WTC11 (cell line): ENCODE results near the gene HECTD3. TPM values are rescaled to one million over a fixed set of nuclear protein-coding genes. Genes with fewer than 3 reads are reported as not detected.

Source experiments
- ATAC-seq: fragments of 200-7000 bp; cut with Tn5 transposase; 2 replicates; pipeline ENCODE4 v1.10.0; 2021; ENCODE audit warnings: mild to moderate bottlenecking, moderate library complexity
- CTCF ChIA-PET: fragments of 300-600 bp; sonication (Branson Sonifier 250); formaldehyde crosslinking; loops from one replicate; lab custom pipeline; 2021; ENCODE audit warnings: antibody characterized with exemption; lab: Charles Lee
- POLR2A ChIA-PET: fragments of 350-600 bp; sonication (Branson Sonifier 250); formaldehyde crosslinking; loops from one replicate; lab custom pipeline; 2021; ENCODE audit warnings: antibody characterized with exemption; lab: Charles Lee
- DNase-seq: peaks from one replicate; pipeline ENCODE4 v3.0.0; 2021; ENCODE audit warnings: low spot score
- H3K27ac Mint-ChIP-seq: 2 replicates; pipeline ENCODE4 v1.8.0; 2021; ENCODE audit warnings: mixed read lengths
- H3K27me3 Mint-ChIP-seq: 2 replicates; pipeline ENCODE4 v1.8.0; 2021; ENCODE audit warnings: low read depth, mild to moderate bottlenecking, moderate library complexity, mixed read lengths
- H3K36me3 Mint-ChIP-seq: 2 replicates; pipeline ENCODE4 v1.8.0; 2021; ENCODE audit warnings: mixed read lengths
- H3K4me1 Mint-ChIP-seq: 2 replicates; pipeline ENCODE4 v1.8.0; 2022; ENCODE audit warnings: mixed read lengths
- H3K4me3 Mint-ChIP-seq: 2 replicates; pipeline ENCODE4 v1.8.0; 2021; ENCODE audit warnings: mild to moderate bottlenecking, moderate library complexity, mixed read lengths
- H3K9me3 Mint-ChIP-seq: 2 replicates; pipeline ENCODE4 v1.8.0; 2021; ENCODE audit warnings: mixed read lengths
- CREB1 ChIP-seq: sonication (generic); formaldehyde crosslinking; IDR thresholded peaks from 2 replicates; pipeline ENCODE4 v1.8.0; 2023; ENCODE audit warnings: mild to moderate bottlenecking, missing genetic modification reagents
- CTCF ChIP-seq: fragments of 200-600 bp; IDR thresholded peaks from 2 replicates; pipeline ENCODE4 v1.8.0; 2022; ENCODE audit warnings: antibody characterized with exemption
- E2F1 ChIP-seq: sonication (generic); formaldehyde crosslinking; IDR thresholded peaks from 2 replicates; pipeline ENCODE4 v1.8.0; 2022; ENCODE audit warnings: mild to moderate bottlenecking, missing genetic modification reagents
- E2F5 ChIP-seq: sonication (generic); formaldehyde crosslinking; IDR thresholded peaks from 2 replicates; pipeline ENCODE4 v1.8.1; 2022; ENCODE audit warnings: mild to moderate bottlenecking, moderate library complexity, missing genetic modification reagents
- EMX1 ChIP-seq: fragments of 250-450 bp; sonication (Bioruptor Pico); IDR thresholded peaks from 2 replicates; pipeline ENCODE4 v1.8.0; 2021; ENCODE audit warnings: mild to moderate bottlenecking
- GRHL2 ChIP-seq: fragments of 250-450 bp; sonication (Bioruptor Pico); IDR thresholded peaks from 2 replicates; pipeline ENCODE4 v1.8.0; 2022; ENCODE audit warnings: mild to moderate bottlenecking, moderate library complexity; ENCODE audit not compliant: insufficient replicate concordance, severe bottlenecking
- JUN ChIP-seq: sonication (generic); formaldehyde crosslinking; IDR thresholded peaks from 2 replicates; pipeline ENCODE4 v1.8.0; 2023; ENCODE audit warnings: mild to moderate bottlenecking, missing genetic modification reagents
- MYBL2 ChIP-seq: sonication (generic); formaldehyde crosslinking; IDR thresholded peaks from 2 replicates; pipeline ENCODE4 v1.8.1; 2023; ENCODE audit warnings: mild to moderate bottlenecking, moderate library complexity, missing genetic modification reagents
- NFYB ChIP-seq: sonication (generic); formaldehyde crosslinking; conservative IDR thresholded peaks from 2 replicates; pipeline ENCODE4 v1.8.0; 2022; ENCODE audit warnings: low read depth, missing genetic modification reagents
- OVOL2 ChIP-seq: fragments of 250-450 bp; sonication (Bioruptor Pico); IDR thresholded peaks from 2 replicates; pipeline ENCODE4 v1.9.0; 2021; ENCODE audit warnings: mild to moderate bottlenecking, borderline replicate concordance
- TCF7 ChIP-seq: sonication (generic); formaldehyde crosslinking; IDR thresholded peaks from 2 replicates; pipeline ENCODE4 v1.8.0; 2022; ENCODE audit warnings: mild to moderate bottlenecking, low read depth, missing genetic modification reagents, moderate library complexity
- TEAD4 ChIP-seq: sonication (generic); formaldehyde crosslinking; IDR thresholded peaks from 2 replicates; pipeline ENCODE4 v1.8.0; 2022; ENCODE audit warnings: mild to moderate bottlenecking, missing genetic modification reagents
- USF2 ChIP-seq: sonication (generic); formaldehyde crosslinking; IDR thresholded peaks from 2 replicates; pipeline ENCODE4 v1.8.1; 2023; ENCODE audit warnings: mild to moderate bottlenecking, missing genetic modification reagents, moderate library complexity
- ZBTB21 ChIP-seq: sonication (generic); formaldehyde crosslinking; IDR thresholded peaks from 2 replicates; pipeline ENCODE4 v1.8.1; 2023; ENCODE audit warnings: mild to moderate bottlenecking, missing genetic modification reagents, borderline replicate concordance
- ZNF416 ChIP-seq: fragments of 250-450 bp; sonication (Bioruptor Pico); IDR thresholded peaks from 2 replicates; pipeline ENCODE4 v1.9.0; 2021; ENCODE audit warnings: mild to moderate bottlenecking, inconsistent platforms
- ZNF425 ChIP-seq: fragments of 250-450 bp; sonication (Bioruptor Pico); conservative IDR thresholded peaks from 2 replicates; pipeline ENCODE4 v1.9.0; 2021; ENCODE audit warnings: mild to moderate bottlenecking
- ZNF671 ChIP-seq: fragments of 250-450 bp; sonication (Bioruptor Pico); IDR thresholded peaks from 2 replicates; pipeline ENCODE4 v1.8.0; 2021; ENCODE audit warnings: mild to moderate bottlenecking
- total RNA-seq: library from RNA; stranded (reverse); gene quantifications from 3 replicates; pipeline ENCODE4 v1.2.3, GENCODE V29; 2021
- TF ChIP-seq, protein P1 (sequence below): sonication (generic); formaldehyde crosslinking; IDR thresholded peaks from 2 replicates; pipeline ENCODE4 v1.8.1; 2023; ENCODE audit warnings: mild to moderate bottlenecking, missing genetic modification reagents
- TF ChIP-seq, protein P2 (sequence below): fragments of 250-450 bp; sonication (Bioruptor Pico); IDR thresholded peaks from 2 replicates; pipeline ENCODE4 v1.9.0; 2021; ENCODE audit warnings: mild to moderate bottlenecking
- TF ChIP-seq, protein P3 (sequence below): fragments of 250-450 bp; sonication (Bioruptor Pico); IDR thresholded peaks from 2 replicates; pipeline ENCODE4 v1.9.0; 2021; ENCODE audit warnings: mild to moderate bottlenecking, borderline replicate concordance

Gene HECTD3
- total RNA-seq, 1 experiment from 2014 or later: 39.5 TPM

GRCh38 chr1:44970317-44970716 lies 40.8 kb downstream of the HECTD3 start:
- Mint-ChIP-seq H3K27ac (peak overlapping the region; percentile 9; the same call in 1 of the 2 replicates), H3K36me3 (peaks cover 3% of the 10 kb centered on the region; the same call in 1 of the 2 replicates), H3K9me3 (no peaks in the 10 kb centered on the region), H3K27me3 (no peaks in the 10 kb centered on the region), H3K4me3 (no peak overlapping the region), H3K4me1 (no peaks in the 10 kb centered on the region)
- ChIA-PET POLR2A (interaction anchor here (0.5 kb wide), 1 partner anchor 29 kb away, joined by 3 read pairs; no protein-coding TSS in a partner anchor), CTCF (interaction anchor here (0.6 to 1.0 kb wide), 3 partner anchors 60 to 333 kb away, joined by 3 to 8 read pairs (median 5); no protein-coding TSS in a partner anchor)
- DNase-seq (no peak), ATAC-seq (no peak)
- TF ChIP-seq, protein P1, sequence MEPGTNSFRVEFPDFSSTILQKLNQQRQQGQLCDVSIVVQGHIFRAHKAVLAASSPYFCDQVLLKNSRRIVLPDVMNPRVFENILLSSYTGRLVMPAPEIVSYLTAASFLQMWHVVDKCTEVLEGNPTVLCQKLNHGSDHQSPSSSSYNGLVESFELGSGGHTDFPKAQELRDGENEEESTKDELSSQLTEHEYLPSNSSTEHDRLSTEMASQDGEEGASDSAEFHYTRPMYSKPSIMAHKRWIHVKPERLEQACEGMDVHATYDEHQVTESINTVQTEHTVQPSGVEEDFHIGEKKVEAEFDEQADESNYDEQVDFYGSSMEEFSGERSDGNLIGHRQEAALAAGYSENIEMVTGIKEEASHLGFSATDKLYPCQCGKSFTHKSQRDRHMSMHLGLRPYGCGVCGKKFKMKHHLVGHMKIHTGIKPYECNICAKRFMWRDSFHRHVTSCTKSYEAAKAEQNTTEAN: no peak
- TF ChIP-seq, protein P2, sequence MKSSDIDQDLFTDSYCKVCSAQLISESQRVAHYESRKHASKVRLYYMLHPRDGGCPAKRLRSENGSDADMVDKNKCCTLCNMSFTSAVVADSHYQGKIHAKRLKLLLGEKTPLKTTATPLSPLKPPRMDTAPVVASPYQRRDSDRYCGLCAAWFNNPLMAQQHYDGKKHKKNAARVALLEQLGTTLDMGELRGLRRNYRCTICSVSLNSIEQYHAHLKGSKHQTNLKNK (CRISPR knock-in tag): no peak
- TF ChIP-seq NFYB (CRISPR knock-in tag) (no peak), ZNF425 (CRISPR knock-in tag) (no peak), ZNF671 (CRISPR knock-in tag) (no peak), USF2 (CRISPR knock-in tag) (no peak), ZNF416 (no peak), TEAD4 (CRISPR knock-in tag) (no peak), JUN (CRISPR knock-in tag) (no peak)

DNA sequence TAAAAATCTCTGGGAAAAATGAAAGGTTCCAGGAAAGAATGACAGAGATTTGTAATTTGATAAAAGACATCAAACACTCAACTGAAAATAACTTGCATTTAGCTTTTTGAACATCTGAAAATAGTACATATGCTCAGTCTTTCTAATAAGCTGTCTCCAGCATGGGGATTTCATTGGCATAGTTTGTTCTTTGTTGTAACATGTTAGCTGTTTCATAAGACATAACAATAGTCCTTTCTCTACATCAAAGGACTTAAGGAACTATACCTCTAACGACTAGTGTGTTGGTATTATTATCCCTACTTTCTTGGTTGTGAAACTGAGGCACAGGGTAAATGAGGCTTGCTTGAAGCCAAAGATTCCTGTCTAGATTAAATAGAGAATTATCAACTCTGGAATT lies 46.7 kb downstream of the HECTD3 start:
- TF ChIP-seq ZBTB21: no peak
- TF ChIP-seq, all 79 proteins: peak for 0
- DNase-seq (no peak), ATAC-seq (no peak)
- Mint-ChIP-seq H3K4me1 (no peaks in the 10 kb centered on the region), H3K27me3 (no peaks in the 10 kb centered on the region), H3K4me3 (no peak overlapping the region), H3K36me3 (no peaks in the 10 kb centered on the region), H3K27ac (no peak overlapping the region), H3K9me3 (no peaks in the 10 kb centered on the region)
- ChIA-PET CTCF (no interaction called here), POLR2A (no interaction called here)

DNA sequence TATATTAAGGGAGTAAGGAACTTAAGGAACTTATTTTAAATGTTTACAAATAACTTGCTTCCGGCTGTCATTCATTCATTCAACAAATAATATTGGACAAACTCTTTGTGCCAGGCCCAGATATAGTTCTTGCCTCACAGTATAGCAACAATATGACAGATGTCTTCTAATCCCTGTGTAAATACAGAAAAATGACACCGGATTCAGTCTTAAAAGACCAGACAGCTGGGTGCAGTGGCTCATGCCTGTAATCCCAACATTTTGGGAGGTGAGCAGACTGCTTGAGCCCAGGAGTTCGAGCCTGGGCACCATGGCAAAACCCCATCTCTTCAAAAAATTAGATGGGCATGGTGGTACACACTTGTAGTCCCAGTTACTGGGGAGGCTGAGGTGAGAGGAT lies 48.4 kb downstream of the HECTD3 start:
- Mint-ChIP-seq H3K36me3 (no peaks in the 10 kb centered on the region), H3K4me3 (no peak overlapping the region), H3K9me3 (no peaks in the 10 kb centered on the region), H3K27me3 (no peaks in the 10 kb centered on the region), H3K27ac (no peak overlapping the region), H3K4me1 (no peaks in the 10 kb centered on the region)
- no peak for TF ChIP-seq GRHL2 (CRISPR knock-in tag)
- TF ChIP-seq EMX1 (CRISPR knock-in tag): no peak
- no peak for TF ChIP-seq TCF7 (CRISPR knock-in tag)
- no peak for TF ChIP-seq OVOL2 (CRISPR knock-in tag)
- TF ChIP-seq MYBL2 (CRISPR knock-in tag): no peak
- no peak for TF ChIP-seq E2F5
- TF ChIP-seq CREB1 (CRISPR knock-in tag): no peak
- no peak for TF ChIP-seq CTCF
- TF ChIP-seq, protein P3, sequence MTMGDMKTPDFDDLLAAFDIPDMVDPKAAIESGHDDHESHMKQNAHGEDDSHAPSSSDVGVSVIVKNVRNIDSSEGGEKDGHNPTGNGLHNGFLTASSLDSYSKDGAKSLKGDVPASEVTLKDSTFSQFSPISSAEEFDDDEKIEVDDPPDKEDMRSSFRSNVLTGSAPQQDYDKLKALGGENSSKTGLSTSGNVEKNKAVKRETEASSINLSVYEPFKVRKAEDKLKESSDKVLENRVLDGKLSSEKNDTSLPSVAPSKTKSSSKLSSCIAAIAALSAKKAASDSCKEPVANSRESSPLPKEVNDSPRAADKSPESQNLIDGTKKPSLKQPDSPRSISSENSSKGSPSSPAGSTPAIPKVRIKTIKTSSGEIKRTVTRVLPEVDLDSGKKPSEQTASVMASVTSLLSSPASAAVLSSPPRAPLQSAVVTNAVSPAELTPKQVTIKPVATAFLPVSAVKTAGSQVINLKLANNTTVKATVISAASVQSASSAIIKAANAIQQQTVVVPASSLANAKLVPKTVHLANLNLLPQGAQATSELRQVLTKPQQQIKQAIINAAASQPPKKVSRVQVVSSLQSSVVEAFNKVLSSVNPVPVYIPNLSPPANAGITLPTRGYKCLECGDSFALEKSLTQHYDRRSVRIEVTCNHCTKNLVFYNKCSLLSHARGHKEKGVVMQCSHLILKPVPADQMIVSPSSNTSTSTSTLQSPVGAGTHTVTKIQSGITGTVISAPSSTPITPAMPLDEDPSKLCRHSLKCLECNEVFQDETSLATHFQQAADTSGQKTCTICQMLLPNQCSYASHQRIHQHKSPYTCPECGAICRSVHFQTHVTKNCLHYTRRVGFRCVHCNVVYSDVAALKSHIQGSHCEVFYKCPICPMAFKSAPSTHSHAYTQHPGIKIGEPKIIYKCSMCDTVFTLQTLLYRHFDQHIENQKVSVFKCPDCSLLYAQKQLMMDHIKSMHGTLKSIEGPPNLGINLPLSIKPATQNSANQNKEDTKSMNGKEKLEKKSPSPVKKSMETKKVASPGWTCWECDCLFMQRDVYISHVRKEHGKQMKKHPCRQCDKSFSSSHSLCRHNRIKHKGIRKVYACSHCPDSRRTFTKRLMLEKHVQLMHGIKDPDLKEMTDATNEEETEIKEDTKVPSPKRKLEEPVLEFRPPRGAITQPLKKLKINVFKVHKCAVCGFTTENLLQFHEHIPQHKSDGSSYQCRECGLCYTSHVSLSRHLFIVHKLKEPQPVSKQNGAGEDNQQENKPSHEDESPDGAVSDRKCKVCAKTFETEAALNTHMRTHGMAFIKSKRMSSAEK (CRISPR knock-in tag): no peak
- no peak for TF ChIP-seq E2F1
- ATAC-seq (no peak), DNase-seq (no peak)
- CTCF ChIA-PET: no interaction called here
- POLR2A ChIA-PET: no interaction called here
